GM12892 (cell line): Measurements from ENCODE around the gene GUCY2C.

ENCODE experiments used
- POLR2A ChIP-seq: IDR thresholded peaks from 2 replicates; pipeline ENCODE4 v1.6.1; 2011; ENCODE audit warnings: low read depth, low read length, control low read depth
- POLR2AphosphoS5 ChIP-seq: IDR thresholded peaks from 2 replicates; pipeline ENCODE4 v1.6.1; 2011; ENCODE audit warnings: low read depth, low read length, control low read depth
- TAF1 ChIP-seq: IDR thresholded peaks from 2 replicates; pipeline ENCODE4 v1.6.1; 2011; ENCODE audit warnings: low read depth, mild to moderate bottlenecking, control low read depth, low read length, borderline replicate concordance

GRCh38 chr12:14699923-14700322, 3.5 kb upstream of the GUCY2C start:
- no peak for TF ChIP-seq POLR2A
- TF ChIP-seq POLR2AphosphoS5: no peak
- TF ChIP-seq TAF1: no peak
